Measurements from ENCODE around the gene LY6G6F.

- no peak for TF ChIP-seq EZH2 (IDR thresholded peaks at IDR 0.05; ENCODE audit: borderline replicate concordance, control insufficient read depth, low read depth, low read length)
- TF ChIP-seq CEBPB (IDR thresholded peaks at IDR 0.05; ENCODE audit: borderline replicate concordance in 1 of 2, low read depth in 2 of 2, low read length in 2 of 2), result no peak
- TF ChIP-seq CTCF (IDR thresholded peaks at IDR 0.05 in 2 of 3, conservative IDR thresholded peaks at IDR 0.05 in 1 of 3; ENCODE audit: control insufficient read depth in 2 of 3, extremely low read depth in 1 of 3, insufficient read depth in 1 of 3, low read depth in 3 of 3, low read length in 3 of 3), result peak; percentile 7 to 10 (median 9); a peak in 2 of 6 replicates
- TF ChIP-seq MAX (IDR thresholded peaks at IDR 0.05; ENCODE audit: low read depth, low read length), result no peak
- TF ChIP-seq E2F8 (IDR thresholded peaks at IDR 0.05; ENCODE audit: low read depth, partially characterized antibody), result no peak
- no peak for TF ChIP-seq REST (IDR thresholded peaks at IDR 0.05; ENCODE audit: low read depth, low read length)
- no peak for TF ChIP-seq ETV6 (conservative IDR thresholded peaks at IDR 0.05 in 1 of 2, IDR thresholded peaks at IDR 0.05 in 1 of 2; ENCODE audit: borderline replicate concordance in 1 of 2, low read depth in 1 of 2)
- no peak for TF ChIP-seq YY1 (IDR thresholded peaks at IDR 0.05; ENCODE audit: low read depth, low read length)
- TF ChIP-seq E4F1 (IDR thresholded peaks at IDR 0.05; ENCODE audit: borderline replicate concordance, partially characterized antibody), result no peak
- no peak for TF ChIP-seq SIN3A (IDR thresholded peaks at IDR 0.05; ENCODE audit: low read depth, low read length)
- no peak for TF ChIP-seq NR2C2 (IDR thresholded peaks at IDR 0.05; ENCODE audit: borderline replicate concordance, control insufficient read depth, insufficient read length, low read depth)
Observed at GRCh38 chr6:31712296-31712695, 5.6 kb downstream of the LY6G6F start.

Measured in GM12878 (cell line).